H1 (cell line): ENCODE measurements around the gene CBLB. TPM values are rescaled to one million over a fixed set of nuclear protein-coding genes. Genes with fewer than 3 reads are reported as not detected.

Experiments
- CTCF ChIA-PET: fragments of 300-600 bp; sonication (Branson Sonifier 250); formaldehyde crosslinking; loops from one replicate; lab custom pipeline; 2021; ENCODE audit not compliant: partially characterized antibody; lab: Charles Lee
- POLR2A ChIA-PET: fragments of 300-600 bp; sonication (Branson Sonifier 250); formaldehyde crosslinking; loops from one replicate; lab custom pipeline; 2021; ENCODE audit warnings: inconsistent platforms; ENCODE audit not compliant: partially characterized antibody; lab: Charles Lee
- DNase-seq, 2 experiments: peaks; one replicate each; pipeline versions ENCODE4 v3.0.0 to v3.0.0-alpha.2; 2010 to 2022; ENCODE audit warnings: low spot score in 2 of 2, low read depth in 1 of 2, mixed read lengths in 1 of 2
- FAIRE-seq: peaks from 2 replicates; lab custom pipeline; 2011; peaks lifted over from hg19 to GRCh38; lab: Jason Lieb, UNC
- H2AFZ ChIP-seq: 2 replicates; pipeline ENCODE4 v1.8.1; 2012; ENCODE audit warnings: low read length, inconsistent platforms
- H2AK5ac ChIP-seq: 2 replicates; pipeline ENCODE4 v1.6.1; 2013; ENCODE audit warnings: low read depth, low read length
- H2BK120ac ChIP-seq: replicated peaks from 2 replicates; pipeline ENCODE3; 2013; ENCODE audit warnings: low read depth, low read length, inconsistent platforms
- H2BK12ac ChIP-seq: 2 replicates; pipeline ENCODE4 v1.6.1; 2013; ENCODE audit warnings: low read depth, low read length
- H2BK15ac ChIP-seq: 2 replicates; pipeline ENCODE4 v1.6.1; 2013; ENCODE audit warnings: low read length
- H2BK20ac ChIP-seq: 2 replicates; pipeline ENCODE4 v1.6.1; 2013; ENCODE audit warnings: low read length
- H2BK5ac ChIP-seq: 2 replicates; pipeline ENCODE4 v1.6.1; 2013; ENCODE audit warnings: low read depth, low read length
- H3K14ac ChIP-seq: 2 replicates; pipeline ENCODE4 v1.6.1; 2013; ENCODE audit warnings: inconsistent platforms; ENCODE audit not compliant: insufficient read length
- H3K18ac ChIP-seq: 2 replicates; pipeline ENCODE4 v1.6.1; 2013; ENCODE audit warnings: low read length; ENCODE audit errors: extremely low read depth
- H3K23ac ChIP-seq: 2 replicates; pipeline ENCODE4 v1.6.1; 2013; ENCODE audit warnings: inconsistent platforms; ENCODE audit not compliant: insufficient read length
- H3K23me2 ChIP-seq: 2 replicates; pipeline ENCODE4 v1.6.1; 2013; ENCODE audit warnings: low read depth, low read length
- H3K27ac ChIP-seq: 2 replicates; pipeline ENCODE4 v1.6.1; 2011; ENCODE audit warnings: low read depth, low read length, inconsistent platforms
- H3K27me3 ChIP-seq, 4 experiments: replicated peaks in 1 of 4; 1 replicate in 1 of 4; 2 replicates in 3 of 4; pipeline versions ENCODE4 v1.6.1 to v1.8.1; 2011 to 2013; ENCODE audit warnings: low read length in 3 of 4, mild to moderate bottlenecking in 3 of 4, inconsistent platforms in 2 of 4, mixed read lengths in 2 of 4, moderate library complexity in 1 of 4; ENCODE audit not compliant: control insufficient read depth in 3 of 4, insufficient read depth in 3 of 4; ENCODE audit errors: extremely low read depth in 1 of 4
- H3K36me3 ChIP-seq, 4 experiments: 2 replicates each; pipeline versions ENCODE4 v1.6.1 to v1.8.1; 2011 to 2013; ENCODE audit warnings: mild to moderate bottlenecking in 4 of 4, low read length in 3 of 4, moderate library complexity in 2 of 4, control low read depth in 1 of 4, inconsistent platforms in 1 of 4; ENCODE audit not compliant: insufficient read depth in 4 of 4, control insufficient read depth in 2 of 4
- H3K4ac ChIP-seq: replicated peaks from 2 replicates; pipeline ENCODE3; 2013; ENCODE audit warnings: low read length, low read depth, mixed read lengths, inconsistent platforms; ENCODE audit not compliant: insufficient read length
- H3K4me1 ChIP-seq, 4 experiments: replicated peaks in 1 of 4; 1 replicate in 1 of 4; 2 replicates in 3 of 4; pipeline versions ENCODE4 v1.6.1 to v1.8.1; 2011 to 2013; ENCODE audit warnings: low read length in 3 of 4, inconsistent platforms in 2 of 4, mixed read lengths in 1 of 4; ENCODE audit not compliant: insufficient read depth in 4 of 4, control insufficient read depth in 3 of 4
- H3K4me2 ChIP-seq, 2 experiments: 2 replicates each; pipeline versions ENCODE4 v1.6.1 to v1.8.1; 2011 to 2013; ENCODE audit warnings: low read depth in 2 of 2, low read length in 2 of 2, control low read depth in 1 of 2, inconsistent platforms in 1 of 2, mild to moderate bottlenecking in 1 of 2; ENCODE audit not compliant: insufficient read depth in 1 of 2
- H3K4me3 ChIP-seq, 4 experiments: fragments of 200-600, 300-600 bp in 1 of 4; sonication (generic), shearing (Covaris generic), sonication (Bioruptor Twin) in 1 of 4; 2 replicates each; pipeline versions ENCODE4 v1.5.1 to v1.8.1; 2011 to 2016; ENCODE audit warnings: low read length in 4 of 4, low read depth in 3 of 4, control low read depth in 2 of 4, inconsistent platforms in 2 of 4, mild to moderate bottlenecking in 2 of 4, mixed read lengths in 1 of 4, moderate library complexity in 1 of 4; ENCODE audit not compliant: insufficient read depth in 2 of 4; ENCODE audit errors: extremely low read depth in 1 of 4
- H3K56ac ChIP-seq: replicated peaks from 2 replicates; pipeline ENCODE3; 2013; ENCODE audit warnings: low read depth, mild to moderate bottlenecking, mixed read lengths, low read length, inconsistent platforms; ENCODE audit not compliant: insufficient read length
- H3K79me1 ChIP-seq: 2 replicates; pipeline ENCODE4 v1.6.1; 2013; ENCODE audit warnings: low read depth, low read length, control low read depth
- H3K79me2 ChIP-seq, 2 experiments: 2 replicates each; pipeline versions ENCODE4 v1.6.1 to v1.8.1; 2012 to 2013; ENCODE audit warnings: low read length in 2 of 2, mild to moderate bottlenecking in 2 of 2, inconsistent platforms in 1 of 2; ENCODE audit not compliant: insufficient read depth in 2 of 2, control insufficient read depth in 1 of 2
- H3K9ac ChIP-seq, 4 experiments: replicated peaks in 1 of 4; 1 replicate in 1 of 4; 2 replicates in 3 of 4; pipeline versions ENCODE4 v1.6.1 to v1.8.1; 2011 to 2013; ENCODE audit warnings: low read depth in 3 of 4, low read length in 3 of 4, control low read depth in 2 of 4, mild to moderate bottlenecking in 2 of 4, moderate library complexity in 2 of 4, inconsistent platforms in 1 of 4; ENCODE audit errors: extremely low read depth in 1 of 4
- H3K9me3 ChIP-seq, 2 experiments: 2 replicates each; pipeline versions ENCODE4 v1.6.1 to v1.8.1; 2012 to 2013; ENCODE audit warnings: mild to moderate bottlenecking in 2 of 2, moderate library complexity in 2 of 2, control low read depth in 1 of 2, inconsistent platforms in 1 of 2, low read depth in 1 of 2, low read length in 1 of 2, mixed read lengths in 1 of 2; ENCODE audit not compliant: insufficient read depth in 2 of 2
- H4K20me1 ChIP-seq, 2 experiments: replicated peaks in 1 of 2; 2 replicates each; pipeline versions ENCODE3 to v1.8.1; 2011 to 2013; ENCODE audit warnings: inconsistent platforms in 2 of 2, low read length in 2 of 2, mild to moderate bottlenecking in 1 of 2; ENCODE audit not compliant: insufficient read depth in 2 of 2, control insufficient read depth in 1 of 2
- H4K5ac ChIP-seq: 2 replicates; pipeline ENCODE4 v1.6.1; 2013; ENCODE audit warnings: low read length, low read depth, mixed read lengths, inconsistent platforms; ENCODE audit not compliant: insufficient read length
- H4K8ac ChIP-seq: 2 replicates; pipeline ENCODE4 v1.8.0; 2013; ENCODE audit warnings: mild to moderate bottlenecking, moderate library complexity, low read length, inconsistent platforms; ENCODE audit not compliant: insufficient read depth; ENCODE audit errors: extremely low read depth
- H4K91ac ChIP-seq: replicated peaks from 2 replicates; pipeline ENCODE3; 2013; ENCODE audit warnings: low read length, mixed read lengths, inconsistent platforms; ENCODE audit not compliant: insufficient read length
- ASH2L ChIP-seq: fragments of 200-600, 300-600 bp; sonication (generic); IDR thresholded peaks from one replicate; pipeline ENCODE4 v1.7.1; 2017; ENCODE audit warnings: low read length
- BACH1 ChIP-seq: IDR thresholded peaks from 2 replicates; pipeline ENCODE4 v1.6.1; 2012; ENCODE audit warnings: low read length, improper control_type of control experiment
- BRCA1 ChIP-seq: IDR thresholded peaks from 2 replicates; pipeline ENCODE4 v1.6.1; 2012; ENCODE audit warnings: low read depth, low read length, improper control_type of control experiment
- CBX5 ChIP-seq: fragments of 300-800, 300-1000 bp; sonication (generic); IDR thresholded peaks from 2 replicates; pipeline ENCODE4 v1.7.1; 2016; ENCODE audit warnings: antibody characterized with exemption, low read length, low read depth
- CBX8 ChIP-seq: fragments of 300-800, 300-1000 bp; sonication (generic); IDR thresholded peaks from 2 replicates; pipeline ENCODE4 v1.7.1; 2016; ENCODE audit warnings: low read depth, low read length, borderline replicate concordance
- EP300 ChIP-seq, 2 experiments: IDR thresholded peaks; 1 replicate in 1 of 2; 2 replicates in 1 of 2; pipeline ENCODE4 v1.6.1; 2011 to 2012; ENCODE audit warnings: low read depth in 2 of 2, low read length in 2 of 2, mild to moderate bottlenecking in 2 of 2, borderline replicate concordance in 1 of 2, inconsistent platforms in 1 of 2, moderate library complexity in 1 of 2
- GABPA ChIP-seq: IDR thresholded peaks from 2 replicates; pipeline ENCODE4 v1.6.1; 2011; ENCODE audit warnings: mild to moderate bottlenecking, low read length, moderate library complexity, borderline replicate concordance; ENCODE audit not compliant: insufficient read depth
- KDM5A ChIP-seq: fragments of 200-600 bp; IDR thresholded peaks from 2 replicates; pipeline ENCODE4 v1.7.1; 2012; ENCODE audit warnings: mild to moderate bottlenecking, low read length, inconsistent platforms, mixed read lengths
- POLR2A ChIP-seq, 2 experiments: IDR thresholded peaks; 1 replicate in 1 of 2; 2 replicates in 1 of 2; pipeline ENCODE4 v1.6.1; 2011; ENCODE audit warnings: low read depth in 2 of 2, low read length in 2 of 2, mild to moderate bottlenecking in 2 of 2; ENCODE audit errors: control extremely low read depth in 1 of 2
- POU5F1 ChIP-seq: IDR thresholded peaks from 2 replicates; pipeline ENCODE4 v1.6.1; 2011; ENCODE audit warnings: low read depth, mild to moderate bottlenecking, low read length, moderate library complexity
- RFX5 ChIP-seq: IDR thresholded peaks from 2 replicates; pipeline ENCODE4 v1.6.1; 2011; ENCODE audit warnings: low read depth, low read length, improper control_type of control experiment, borderline replicate concordance
- SIRT6 ChIP-seq: IDR thresholded peaks from one replicate; pipeline ENCODE4 v1.7.1; 2012; ENCODE audit warnings: low read length, inconsistent platforms
- SIX5 ChIP-seq: IDR thresholded peaks from 2 replicates; pipeline ENCODE4 v1.6.1; 2011; ENCODE audit warnings: mild to moderate bottlenecking, low read depth, low read length
- SP2 ChIP-seq: IDR thresholded peaks from 2 replicates; pipeline ENCODE4 v1.6.1; 2012; ENCODE audit warnings: mild to moderate bottlenecking, low read length, inconsistent platforms
- SP4 ChIP-seq: IDR thresholded peaks from 2 replicates; pipeline ENCODE4 v1.6.1; 2012; ENCODE audit warnings: low read length, inconsistent platforms
- TAF1 ChIP-seq: IDR thresholded peaks from 2 replicates; pipeline ENCODE4 v1.6.1; 2011; ENCODE audit warnings: mild to moderate bottlenecking, low read depth, low read length
- YY1 ChIP-seq: IDR thresholded peaks from 2 replicates; pipeline ENCODE4 v1.6.1; 2011; ENCODE audit warnings: low read depth, mild to moderate bottlenecking, low read length
- WGBS, 2 experiments: shearing (Covaris generic) in 1 of 2; methylation state at CpG; one replicate each; pipeline versions ENCODE4 v1.1.6 to v1.1.7; 2013 to 2015; ENCODE audit warnings: low lambda C conversion rate in 2 of 2, mixed read lengths in 2 of 2, inconsistent platforms in 1 of 2, low coverage in 1 of 2, missing lambda C conversion rate in 1 of 2; ENCODE audit not compliant: insufficient replicate concordance in 2 of 2, insufficient coverage in 1 of 2, insufficient read length in 1 of 2; ENCODE audit errors: extremely low coverage in 1 of 2, missing lambda C conversion rate in 1 of 2; 5-methylcytosine and 5-hydroxymethylcytosine counted together
- polyA plus RNA-seq, 7 experiments: library from polyadenylated mRNA; depleted of rRNA in 3 of 7; stranded (reverse) in 5 of 7; unstranded in 2 of 7; fragments of >200 nt in 5 of 7; fragments of 200-250 nt in 2 of 7; gene quantifications; 1 replicate in 5 of 7; 2 replicates in 1 of 7; 4 replicates in 1 of 7; pipeline versions ENCODE4 v1.2.1 to v1.2.3, GENCODE V29; 2011 to 2013; ENCODE audit warnings: missing spikeins in 2 of 7, mixed read lengths in 2 of 7
- total RNA-seq: library from RNA; stranded (reverse); fragmentation: NEBNext Ultra II Directional; extraction: Animal tissue kit (Norgen Biotek cat#: 25700); gene quantifications from 2 replicates; pipeline ENCODE4 v1.2.1, GENCODE V29; 2021

CBLB gene
- total and polyA plus RNA-seq, 2 of the 8 experiments (the other 6 are each of a cell fraction or from before 2014, with no cell fraction given), result 14.5 to 26.0 TPM

DNA sequence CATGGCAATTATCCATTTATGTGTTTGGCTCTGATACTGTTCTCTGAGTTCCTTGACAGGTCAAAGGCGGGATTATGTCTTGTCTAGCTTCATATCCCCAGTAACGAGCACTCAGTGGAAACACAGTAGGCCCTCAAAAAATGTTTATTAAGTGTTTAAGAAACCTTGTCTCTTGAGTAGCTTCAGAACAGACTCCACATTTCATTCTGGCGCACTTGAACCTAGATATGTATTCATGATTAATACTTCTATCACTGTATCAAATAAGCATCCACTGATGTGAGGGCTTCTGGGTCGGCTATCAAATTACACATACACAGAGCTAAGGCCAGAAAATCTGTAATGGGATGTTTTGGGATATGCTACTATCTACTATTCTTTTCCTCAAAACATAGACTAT lies 4.6 kb downstream of the CBLB start:
- 93% methylated on average over 4 of the region's 4 CpGs; no CpG with 5 or more reads in 1 of the 2 experiments for WGBS, 2 experiments
- H3K79me2 ChIP-seq, result peaks cover 0 to 83% of the 10 kb centered on the region in 2 experiments; a peak in 3 of 4 replicates
- DNase-seq (no peak), FAIRE-seq (no peak)
- no peak overlapping the region for H3K23ac ChIP-seq
- peaks cover 6% of the 10 kb centered on the region; the same call in 1 of the 2 replicates for H3K23me2 ChIP-seq
- H3K9ac ChIP-seq, result no peak overlapping the region
- H3K56ac ChIP-seq, result no peak overlapping the region
- no peak overlapping the region for H4K8ac ChIP-seq
- ChIA-PET POLR2A (no interaction called here), CTCF (no interaction called here)
- H2BK120ac ChIP-seq, result no peak overlapping the region
- H3K18ac ChIP-seq, result no peak overlapping the region
- H3K27ac ChIP-seq, result no peak overlapping the region
- no peaks in the 10 kb centered on the region for H4K20me1 ChIP-seq
- no peak overlapping the region for H4K5ac ChIP-seq
- no peak overlapping the region for H4K91ac ChIP-seq
- H2BK5ac ChIP-seq, result no peak overlapping the region
- no peak overlapping the region for H3K4me3 ChIP-seq
- H3K27me3 ChIP-seq, result no peaks in the 10 kb centered on the region
- H3K4me2 ChIP-seq, result no peak overlapping the region
- no peak overlapping the region for H2BK12ac ChIP-seq
- no peak overlapping the region for H2BK15ac ChIP-seq
- H3K14ac ChIP-seq, result no peak overlapping the region
- H3K4me1 ChIP-seq, result no peaks in the 10 kb centered on the region; a peak in 1 of 7 replicates
- no peak overlapping the region for H2AFZ ChIP-seq
- no peak overlapping the region for H2AK5ac ChIP-seq
- no peaks in the 10 kb centered on the region; the same call in 1 of the 2 replicates for H3K79me1 ChIP-seq
- H3K36me3 ChIP-seq, result peaks cover 0 to 25% (median 0%) of the 10 kb centered on the region in 4 experiments; a peak in 2 of 8 replicates
- no peak overlapping the region for H3K4ac ChIP-seq
- H2BK20ac ChIP-seq, result no peak overlapping the region
- no peaks in the 10 kb centered on the region for H3K9me3 ChIP-seq
- TF ChIP-seq CBX5, result no peak
- TF ChIP-seq KDM5A, result no peak
- TF ChIP-seq EP300 (IDR thresholded peaks at IDR 0.05; ENCODE audit: borderline replicate concordance in 1 of 2, low read depth in 2 of 2, low read length in 2 of 2), result no peak
- no peak for TF ChIP-seq SP4
- TF ChIP-seq GABPA, result no peak
- no peak for TF ChIP-seq SP2
- TF ChIP-seq SIRT6, result no peak
- TF ChIP-seq CBX8, result no peak
- no peak for TF ChIP-seq POLR2A (IDR thresholded peaks at IDR 0.05; ENCODE audit: control extremely low read depth in 1 of 2, low read depth in 2 of 2, low read length in 2 of 2)
- TF ChIP-seq TAF1, result no peak
- TF ChIP-seq ASH2L, result no peak
- TF ChIP-seq YY1, result no peak
- TF ChIP-seq BACH1, result no peak
- no peak for TF ChIP-seq RFX5
- TF ChIP-seq BRCA1, result no peak
- no peak for TF ChIP-seq POU5F1
- TF ChIP-seq SIX5, result no peak
